H1 (cell line): Measurements from ENCODE around the gene TLE4. TPM values are rescaled to one million over a fixed set of nuclear protein-coding genes. Genes with fewer than 3 reads are reported as not detected.

ENCODE experiments used
- CTCF ChIA-PET: fragments of 300-600 bp; sonication (Branson Sonifier 250); formaldehyde crosslinking; loops from one replicate; lab custom pipeline; 2021; ENCODE audit not compliant: partially characterized antibody; lab: Charles Lee
- POLR2A ChIA-PET: fragments of 300-600 bp; sonication (Branson Sonifier 250); formaldehyde crosslinking; loops from one replicate; lab custom pipeline; 2021; ENCODE audit warnings: inconsistent platforms; ENCODE audit not compliant: partially characterized antibody; lab: Charles Lee
- DNase-seq, 2 experiments: peaks; one replicate each; pipeline versions ENCODE4 v3.0.0 to v3.0.0-alpha.2; 2010 to 2022; ENCODE audit warnings: low spot score in 2 of 2, low read depth in 1 of 2, mixed read lengths in 1 of 2
- FAIRE-seq: peaks from 2 replicates; lab custom pipeline; 2011; peaks lifted over from hg19 to GRCh38; lab: Jason Lieb, UNC
- H2AFZ ChIP-seq: 2 replicates; pipeline ENCODE4 v1.8.1; 2012; ENCODE audit warnings: low read length, inconsistent platforms
- H2AK5ac ChIP-seq: 2 replicates; pipeline ENCODE4 v1.6.1; 2013; ENCODE audit warnings: low read depth, low read length
- H2BK120ac ChIP-seq: replicated peaks from 2 replicates; pipeline ENCODE3; 2013; ENCODE audit warnings: low read depth, low read length, inconsistent platforms
- H2BK12ac ChIP-seq: 2 replicates; pipeline ENCODE4 v1.6.1; 2013; ENCODE audit warnings: low read depth, low read length
- H2BK15ac ChIP-seq: 2 replicates; pipeline ENCODE4 v1.6.1; 2013; ENCODE audit warnings: low read length
- H2BK20ac ChIP-seq: 2 replicates; pipeline ENCODE4 v1.6.1; 2013; ENCODE audit warnings: low read length
- H2BK5ac ChIP-seq: 2 replicates; pipeline ENCODE4 v1.6.1; 2013; ENCODE audit warnings: low read depth, low read length
- H3K14ac ChIP-seq: 2 replicates; pipeline ENCODE4 v1.6.1; 2013; ENCODE audit warnings: inconsistent platforms; ENCODE audit not compliant: insufficient read length
- H3K18ac ChIP-seq: 2 replicates; pipeline ENCODE4 v1.6.1; 2013; ENCODE audit warnings: low read length; ENCODE audit errors: extremely low read depth
- H3K23ac ChIP-seq: 2 replicates; pipeline ENCODE4 v1.6.1; 2013; ENCODE audit warnings: inconsistent platforms; ENCODE audit not compliant: insufficient read length
- H3K23me2 ChIP-seq: 2 replicates; pipeline ENCODE4 v1.6.1; 2013; ENCODE audit warnings: low read depth, low read length
- H3K27ac ChIP-seq: 2 replicates; pipeline ENCODE4 v1.6.1; 2011; ENCODE audit warnings: low read depth, low read length, inconsistent platforms
- H3K27me3 ChIP-seq, 4 experiments: replicated peaks in 1 of 4; 1 replicate in 1 of 4; 2 replicates in 3 of 4; pipeline versions ENCODE4 v1.6.1 to v1.8.1; 2011 to 2013; ENCODE audit warnings: low read length in 3 of 4, mild to moderate bottlenecking in 3 of 4, inconsistent platforms in 2 of 4, mixed read lengths in 2 of 4, moderate library complexity in 1 of 4; ENCODE audit not compliant: control insufficient read depth in 3 of 4, insufficient read depth in 3 of 4; ENCODE audit errors: extremely low read depth in 1 of 4
- H3K36me3 ChIP-seq, 4 experiments: 2 replicates each; pipeline versions ENCODE4 v1.6.1 to v1.8.1; 2011 to 2013; ENCODE audit warnings: mild to moderate bottlenecking in 4 of 4, low read length in 3 of 4, moderate library complexity in 2 of 4, control low read depth in 1 of 4, inconsistent platforms in 1 of 4; ENCODE audit not compliant: insufficient read depth in 4 of 4, control insufficient read depth in 2 of 4
- H3K4ac ChIP-seq: replicated peaks from 2 replicates; pipeline ENCODE3; 2013; ENCODE audit warnings: low read length, low read depth, mixed read lengths, inconsistent platforms; ENCODE audit not compliant: insufficient read length
- H3K4me1 ChIP-seq, 4 experiments: replicated peaks in 1 of 4; 1 replicate in 1 of 4; 2 replicates in 3 of 4; pipeline versions ENCODE4 v1.6.1 to v1.8.1; 2011 to 2013; ENCODE audit warnings: low read length in 3 of 4, inconsistent platforms in 2 of 4, mixed read lengths in 1 of 4; ENCODE audit not compliant: insufficient read depth in 4 of 4, control insufficient read depth in 3 of 4
- H3K4me2 ChIP-seq, 2 experiments: 2 replicates each; pipeline versions ENCODE4 v1.6.1 to v1.8.1; 2011 to 2013; ENCODE audit warnings: low read depth in 2 of 2, low read length in 2 of 2, control low read depth in 1 of 2, inconsistent platforms in 1 of 2, mild to moderate bottlenecking in 1 of 2; ENCODE audit not compliant: insufficient read depth in 1 of 2
- H3K4me3 ChIP-seq, 4 experiments: fragments of 200-600, 300-600 bp in 1 of 4; sonication (generic), shearing (Covaris generic), sonication (Bioruptor Twin) in 1 of 4; 2 replicates each; pipeline versions ENCODE4 v1.5.1 to v1.8.1; 2011 to 2016; ENCODE audit warnings: low read length in 4 of 4, low read depth in 3 of 4, control low read depth in 2 of 4, inconsistent platforms in 2 of 4, mild to moderate bottlenecking in 2 of 4, mixed read lengths in 1 of 4, moderate library complexity in 1 of 4; ENCODE audit not compliant: insufficient read depth in 2 of 4; ENCODE audit errors: extremely low read depth in 1 of 4
- H3K56ac ChIP-seq: replicated peaks from 2 replicates; pipeline ENCODE3; 2013; ENCODE audit warnings: low read depth, mild to moderate bottlenecking, mixed read lengths, low read length, inconsistent platforms; ENCODE audit not compliant: insufficient read length
- H3K79me1 ChIP-seq: 2 replicates; pipeline ENCODE4 v1.6.1; 2013; ENCODE audit warnings: low read depth, low read length, control low read depth
- H3K79me2 ChIP-seq, 2 experiments: 2 replicates each; pipeline versions ENCODE4 v1.6.1 to v1.8.1; 2012 to 2013; ENCODE audit warnings: low read length in 2 of 2, mild to moderate bottlenecking in 2 of 2, inconsistent platforms in 1 of 2; ENCODE audit not compliant: insufficient read depth in 2 of 2, control insufficient read depth in 1 of 2
- H3K9ac ChIP-seq, 4 experiments: replicated peaks in 1 of 4; 1 replicate in 1 of 4; 2 replicates in 3 of 4; pipeline versions ENCODE4 v1.6.1 to v1.8.1; 2011 to 2013; ENCODE audit warnings: low read depth in 3 of 4, low read length in 3 of 4, control low read depth in 2 of 4, mild to moderate bottlenecking in 2 of 4, moderate library complexity in 2 of 4, inconsistent platforms in 1 of 4; ENCODE audit errors: extremely low read depth in 1 of 4
- H3K9me3 ChIP-seq, 2 experiments: 2 replicates each; pipeline versions ENCODE4 v1.6.1 to v1.8.1; 2012 to 2013; ENCODE audit warnings: mild to moderate bottlenecking in 2 of 2, moderate library complexity in 2 of 2, control low read depth in 1 of 2, inconsistent platforms in 1 of 2, low read depth in 1 of 2, low read length in 1 of 2, mixed read lengths in 1 of 2; ENCODE audit not compliant: insufficient read depth in 2 of 2
- H4K20me1 ChIP-seq, 2 experiments: replicated peaks in 1 of 2; 2 replicates each; pipeline versions ENCODE3 to v1.8.1; 2011 to 2013; ENCODE audit warnings: inconsistent platforms in 2 of 2, low read length in 2 of 2, mild to moderate bottlenecking in 1 of 2; ENCODE audit not compliant: insufficient read depth in 2 of 2, control insufficient read depth in 1 of 2
- H4K5ac ChIP-seq: 2 replicates; pipeline ENCODE4 v1.6.1; 2013; ENCODE audit warnings: low read length, low read depth, mixed read lengths, inconsistent platforms; ENCODE audit not compliant: insufficient read length
- H4K8ac ChIP-seq: 2 replicates; pipeline ENCODE4 v1.8.0; 2013; ENCODE audit warnings: mild to moderate bottlenecking, moderate library complexity, low read length, inconsistent platforms; ENCODE audit not compliant: insufficient read depth; ENCODE audit errors: extremely low read depth
- H4K91ac ChIP-seq: replicated peaks from 2 replicates; pipeline ENCODE3; 2013; ENCODE audit warnings: low read length, mixed read lengths, inconsistent platforms; ENCODE audit not compliant: insufficient read length
- CBX8 ChIP-seq: fragments of 300-800, 300-1000 bp; sonication (generic); IDR thresholded peaks from 2 replicates; pipeline ENCODE4 v1.7.1; 2016; ENCODE audit warnings: low read depth, low read length, borderline replicate concordance
- WGBS, 2 experiments: shearing (Covaris generic) in 1 of 2; methylation state at CpG; one replicate each; pipeline versions ENCODE4 v1.1.6 to v1.1.7; 2013 to 2015; ENCODE audit warnings: low lambda C conversion rate in 2 of 2, mixed read lengths in 2 of 2, inconsistent platforms in 1 of 2, low coverage in 1 of 2, missing lambda C conversion rate in 1 of 2; ENCODE audit not compliant: insufficient replicate concordance in 2 of 2, insufficient coverage in 1 of 2, insufficient read length in 1 of 2; ENCODE audit errors: extremely low coverage in 1 of 2, missing lambda C conversion rate in 1 of 2; 5-methylcytosine and 5-hydroxymethylcytosine counted together
- polyA plus RNA-seq, 7 experiments: library from polyadenylated mRNA; depleted of rRNA in 3 of 7; stranded (reverse) in 5 of 7; unstranded in 2 of 7; fragments of >200 nt in 5 of 7; fragments of 200-250 nt in 2 of 7; gene quantifications; 1 replicate in 5 of 7; 2 replicates in 1 of 7; 4 replicates in 1 of 7; pipeline versions ENCODE4 v1.2.1 to v1.2.3, GENCODE V29; 2011 to 2013; ENCODE audit warnings: missing spikeins in 2 of 7, mixed read lengths in 2 of 7
- total RNA-seq: library from RNA; stranded (reverse); fragmentation: NEBNext Ultra II Directional; extraction: Animal tissue kit (Norgen Biotek cat#: 25700); gene quantifications from 2 replicates; pipeline ENCODE4 v1.2.1, GENCODE V29; 2021

TLE4 gene
- total and polyA plus RNA-seq, 2 of the 8 experiments (the other 6 are each of a cell fraction or from before 2014, with no cell fraction given): 32.4 to 36.9 TPM

DNA sequence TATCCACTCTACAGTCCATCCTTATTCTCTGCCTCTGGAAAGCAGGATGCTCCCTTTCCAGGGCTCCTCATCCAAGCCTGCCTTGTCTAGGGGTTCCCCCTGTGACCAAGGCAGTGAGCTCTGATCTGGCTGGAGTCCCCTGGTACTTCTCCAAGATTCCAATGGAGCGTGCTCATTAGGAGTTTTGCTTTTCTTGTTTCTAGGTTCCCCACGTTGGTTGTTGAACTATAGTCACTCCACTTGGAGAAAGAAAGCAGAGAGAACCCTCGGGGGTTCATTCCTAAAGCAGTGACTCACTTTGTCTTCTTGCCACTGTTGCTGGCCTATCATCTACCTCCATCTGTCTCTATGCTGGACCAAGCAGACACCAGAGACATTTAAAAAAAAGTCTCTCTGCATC, 192.6 kb downstream of the TLE4 start:
- H3K36me3 ChIP-seq: no peaks in the 10 kb centered on the region
- no peak for FAIRE-seq
- CTCF ChIA-PET: no interaction called here

More for the DNA sequence above, 192.6 kb downstream of the TLE4 start:
- Histone ChIP-seq H2BK15ac (no peak overlapping the region), H4K20me1 (no peaks in the 10 kb centered on the region), H3K27ac (no peak overlapping the region), H4K91ac (no peak overlapping the region), H4K8ac (no peak overlapping the region), H2BK120ac (no peak overlapping the region), H2AK5ac (no peak overlapping the region), H2BK5ac (no peak overlapping the region), H3K79me2 (no peaks in the 10 kb centered on the region), H2AFZ (no peak overlapping the region), H4K5ac (no peak overlapping the region), H3K4me2 (no peak overlapping the region)
- no peak for DNase-seq
- WGBS, 2 experiments: 90% methylated on average over 3 of the region's 3 CpGs; no CpG with 5 or more reads in 1 of the 2 experiments
- TF ChIP-seq CBX8: no peak
- TF ChIP-seq, all 59 proteins: peak for 0
- no peak overlapping the region for H3K18ac ChIP-seq
- no peak overlapping the region for H3K4me3 ChIP-seq
- no peak overlapping the region for H2BK20ac ChIP-seq
- no peaks in the 10 kb centered on the region for H3K27me3 ChIP-seq
- no peak overlapping the region for H3K14ac ChIP-seq
- H3K79me1 ChIP-seq: no peaks in the 10 kb centered on the region
- H3K56ac ChIP-seq: no peak overlapping the region
- no peak overlapping the region for H3K9ac ChIP-seq
- H2BK12ac ChIP-seq: no peak overlapping the region
- no peaks in the 10 kb centered on the region for H3K23me2 ChIP-seq
- no peak overlapping the region for H3K23ac ChIP-seq
- no peaks in the 10 kb centered on the region for H3K9me3 ChIP-seq
- H3K4ac ChIP-seq: no peak overlapping the region
- POLR2A ChIA-PET: no interaction called here
- no peaks in the 10 kb centered on the region for H3K4me1 ChIP-seq
